Heart right ventricle (tissue), 16 donors: ENCODE measurements around the gene RHOU. TPM values are rescaled to one million over a fixed set of nuclear protein-coding genes. Genes with fewer than 3 reads are reported as not detected.

Experiments used
- ATAC-seq, 8 donors: fragments of 200-7000 bp; cut with Tn5 transposase; one replicate each; pipeline ENCODE4 v1.9.1; 2020; ENCODE audit warnings: mild to moderate bottlenecking in 8 of 8, moderate library complexity in 8 of 8, moderate number of reproducible peaks in 1 of 8
- DNase-seq, 2 donors: peaks; one replicate each; pipeline ENCODE4 v3.0.0-alpha.2; 2020
- H3K27ac ChIP-seq, 10 donors: fragments of 200-600 bp; sonication (generic) in 2 of 10; one replicate each; pipeline versions ENCODE4 v1.5.0 to v1.8.0; 2020 to 2022; ENCODE audit warnings: mild to moderate bottlenecking in 3 of 10
- H3K27me3 ChIP-seq, 7 donors: fragments of 200-600 bp; one replicate each; pipeline ENCODE4 v1.8.0; 2021 to 2022; ENCODE audit warnings: mild to moderate bottlenecking in 2 of 7
- H3K36me3 ChIP-seq, 9 donors: fragments of 200-600 bp; sonication (generic) in 1 of 9; one replicate each; pipeline versions ENCODE4 v1.5.0 to v1.8.0; 2020 to 2022; ENCODE audit warnings: mild to moderate bottlenecking in 2 of 9
- H3K4me1 ChIP-seq, 9 donors: fragments of 200-600 bp; sonication (generic) in 1 of 9; one replicate each; pipeline versions ENCODE4 v1.5.0 to v1.8.0; 2020 to 2022; ENCODE audit warnings: mild to moderate bottlenecking in 4 of 9
- H3K4me3 ChIP-seq, 10 donors: fragments of 200-600 bp; sonication (generic) in 2 of 10; one replicate each; pipeline versions ENCODE4 v1.5.0 to v1.8.0; 2020 to 2022; ENCODE audit warnings: mild to moderate bottlenecking in 7 of 10, moderate library complexity in 2 of 10
- H3K9me3 ChIP-seq, 11 donors: fragments of 200-600 bp in 10 of 11; sonication (generic) in 2 of 11; one replicate each; pipeline versions ENCODE4 v1.5.0 to v1.8.0; 2013 to 2022; ENCODE audit warnings: mild to moderate bottlenecking in 2 of 11, control low read depth in 1 of 11, moderate library complexity in 1 of 11
- WGBS, 2 donors: extraction: QIAGEN DNeasy Blood & Tissue Kit; methylation state at CpG; one replicate each; pipeline ENCODE4 v1.1.7; 2013; ENCODE audit warnings: inconsistent platforms in 1 of 2; 5-methylcytosine and 5-hydroxymethylcytosine counted together
- intact Hi-C, 10 donors: fragments of 100-400 bp; cut with DNase I; formaldehyde crosslinking; loops; one replicate each; pipeline versions ENCODE4 v1.11.1 to v1.14.2; 2022
- polyA plus RNA-seq, 2 donors: library from polyadenylated mRNA; stranded (reverse); fragments of 200-250 nt; gene quantifications; one replicate each; pipeline ENCODE4 v1.2.3, GENCODE V29; 2013
- total RNA-seq, 10 donors: library from RNA; stranded (reverse); fragmentation: NEBNext Ultra II Directional in 3 of 10; extraction: Animal tissue kit (Norgen Biotek cat#: 25700) in 3 of 10; gene quantifications; one replicate each; pipeline versions ENCODE4 v1.2.1 to v1.2.4, GENCODE V29; 2021 to 2023
- TF ChIP-seq, protein P1 (sequence below), 9 donors: fragments of 200-600 bp; sonication (generic) in 2 of 9; IDR thresholded peaks; one replicate each; pipeline versions ENCODE4 v1.5.0 to v1.8.0; 2021 to 2022; ENCODE audit warnings: antibody characterized with exemption in 9 of 9, mild to moderate bottlenecking in 5 of 9, moderate library complexity in 1 of 9
- donor health status: Arrhythmogenic right ventricular cardiomyopathy.
- donor health status: ischemic (EF 13 %, LVEDD 7.1; RV severe dilation, severe dysfunction).
- donor health status: healthy with polysubstance abuse.
- donor health status: DM: no; HTN: yes; CAD: no.
- donor health status: DM: no; HTN: no; CAD: no.
- donor health status: ischemic (EF 25% LVEDD 6.9; RV normal size, moderate dysfunction).
- donor health status: ischemic (EF 25% LVEDD 5.7; RV mildly dilated, moderate dysfunction).
- donor health status: healthy.
- donor health status: DM: yes; HTN: yes; CAD: no.
- donor health status: Ischemic cardiomyopathy.
- donor health status: ischemic (EF 35%, LVEDD 5.7; RV mildly dilated, moderate dysfunction).
- donor health status: nonischemic (EF 11% LVEDD 7.7; RV severe dilation, severe dysfunction).
- donor health status: DM: yes; HTN: yes; CAD: no.
- donor health status: PGD.
- donor health status: ischemic (EF 29% LVEDD 5.4; RV normal size, mild dysfunction).
- donor health status: nonischemic (EF 23%, LVEDD 6.1; RV moderate dilation, normal function).

RHOU gene
- total and polyA plus RNA-seq, 12 donors = 1.00 to 10.8 (median 3.3) TPM

DNA sequence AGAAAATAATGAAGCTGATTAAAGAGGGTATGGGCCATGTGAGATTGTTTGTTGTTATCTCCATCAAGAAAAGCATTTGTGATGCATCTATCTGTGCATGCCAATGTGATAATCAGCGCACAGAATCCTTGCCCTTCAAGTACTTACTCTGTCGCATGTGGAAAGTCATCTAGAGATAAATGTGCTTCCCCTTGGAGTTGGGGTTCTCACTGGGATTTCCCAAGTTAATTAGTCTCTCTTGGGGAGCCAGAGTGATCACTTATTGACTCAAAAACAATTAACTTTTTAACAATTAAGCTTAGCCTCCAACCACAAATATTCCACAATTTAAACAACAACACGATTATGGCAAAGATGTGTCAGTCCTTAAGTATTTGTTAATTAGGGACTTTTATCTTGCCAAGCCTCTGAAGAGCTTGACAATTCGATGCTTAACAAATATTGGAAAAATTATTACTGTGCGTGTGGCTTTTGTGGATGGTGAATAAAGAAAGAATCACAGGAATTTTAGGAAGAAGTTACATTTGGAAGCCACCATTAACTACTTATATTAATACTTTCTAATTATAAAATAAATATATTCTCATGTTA lies 17.5 kb downstream of the RHOU start:
- H3K27me3 ChIP-seq = peaks cover 0 to 83% (median 56%) of the 10 kb centered on the region in 7 donors
- TF ChIP-seq, protein P1, sequence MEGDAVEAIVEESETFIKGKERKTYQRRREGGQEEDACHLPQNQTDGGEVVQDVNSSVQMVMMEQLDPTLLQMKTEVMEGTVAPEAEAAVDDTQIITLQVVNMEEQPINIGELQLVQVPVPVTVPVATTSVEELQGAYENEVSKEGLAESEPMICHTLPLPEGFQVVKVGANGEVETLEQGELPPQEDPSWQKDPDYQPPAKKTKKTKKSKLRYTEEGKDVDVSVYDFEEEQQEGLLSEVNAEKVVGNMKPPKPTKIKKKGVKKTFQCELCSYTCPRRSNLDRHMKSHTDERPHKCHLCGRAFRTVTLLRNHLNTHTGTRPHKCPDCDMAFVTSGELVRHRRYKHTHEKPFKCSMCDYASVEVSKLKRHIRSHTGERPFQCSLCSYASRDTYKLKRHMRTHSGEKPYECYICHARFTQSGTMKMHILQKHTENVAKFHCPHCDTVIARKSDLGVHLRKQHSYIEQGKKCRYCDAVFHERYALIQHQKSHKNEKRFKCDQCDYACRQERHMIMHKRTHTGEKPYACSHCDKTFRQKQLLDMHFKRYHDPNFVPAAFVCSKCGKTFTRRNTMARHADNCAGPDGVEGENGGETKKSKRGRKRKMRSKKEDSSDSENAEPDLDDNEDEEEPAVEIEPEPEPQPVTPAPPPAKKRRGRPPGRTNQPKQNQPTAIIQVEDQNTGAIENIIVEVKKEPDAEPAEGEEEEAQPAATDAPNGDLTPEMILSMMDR (IDR thresholded peaks at IDR 0.05) = no peak

DNA sequence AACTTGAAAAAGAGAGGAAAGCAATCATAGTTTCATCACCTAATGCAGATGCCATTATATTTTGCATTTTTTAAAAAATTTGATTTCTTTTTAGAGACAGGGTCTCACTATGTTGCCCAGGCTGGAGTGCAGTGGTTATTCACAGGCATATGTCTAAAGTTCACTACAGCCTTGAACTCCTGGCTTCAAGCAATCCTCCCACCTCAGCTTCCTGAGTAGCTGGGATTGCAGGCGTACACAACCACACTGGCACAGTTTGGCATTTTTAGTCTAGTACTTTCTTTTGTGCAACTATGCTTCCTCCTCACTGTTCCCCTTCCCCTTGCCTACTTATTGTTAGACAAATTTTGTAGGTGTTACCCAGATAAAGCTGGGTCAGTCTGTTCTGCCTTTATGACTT lies 18.0 kb downstream of the RHOU start:
- Histone ChIP-seq H3K36me3 (no peaks in the 10 kb centered on the region), H3K27ac (no peak overlapping the region), H3K4me3 (no peak overlapping the region), H3K4me1 (peaks cover 0 to 18% (median 0%) of the 10 kb centered on the region in 9 donors), H3K9me3 (no peaks in the 10 kb centered on the region), H3K27me3 (peaks cover 0 to 88% (median 59%) of the 10 kb centered on the region in 7 donors)
- DNase-seq (no peak), ATAC-seq (no peak)
- intact Hi-C loops = no loop called here
- TF ChIP-seq, protein P1 (IDR thresholded peaks at IDR 0.05) = no peak
- WGBS, 2 donors = 49 to 68% methylated on average over 1 of the region's 1 CpG

More for the DNA sequence above, 17.5 kb downstream of the RHOU start:
- intact Hi-C loops = no loop called here
- Histone ChIP-seq H3K4me1 (peaks cover 0 to 18% (median 0%) of the 10 kb centered on the region in 9 donors), H3K27ac (no peak overlapping the region), H3K36me3 (no peaks in the 10 kb centered on the region), H3K9me3 (no peaks in the 10 kb centered on the region), H3K4me3 (no peak overlapping the region)
- ATAC-seq (no peak), DNase-seq (no peak)
- 62 to 73% methylated on average over 5 of the region's 5 CpGs for WGBS, 2 donors

DNA sequence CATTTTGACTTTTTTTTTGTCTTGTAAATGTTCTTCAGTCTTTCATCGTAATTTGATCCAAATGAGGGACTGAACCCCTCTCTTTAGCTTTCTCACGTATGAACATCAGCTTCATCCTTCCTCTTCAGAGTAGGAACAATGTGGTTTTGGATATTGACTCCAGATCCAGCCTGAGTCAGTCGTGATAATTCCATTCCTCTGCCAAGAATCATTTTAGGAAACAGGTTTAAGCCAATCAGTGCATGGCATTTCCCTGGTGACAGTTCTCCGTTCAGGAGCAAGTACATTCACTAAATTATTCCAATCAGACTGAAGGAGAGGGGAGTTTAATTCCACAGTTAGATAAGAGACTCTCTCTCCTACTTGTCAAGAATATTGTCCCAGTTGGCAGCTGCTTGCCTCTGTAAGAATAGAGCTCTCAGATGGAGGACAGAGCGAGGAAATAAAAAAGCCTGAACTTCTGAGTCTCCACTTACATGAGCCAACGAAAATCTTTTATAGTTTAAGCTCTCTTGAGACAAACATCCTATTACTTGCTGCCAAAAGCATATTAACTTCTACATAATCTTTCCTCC lies 18.6 kb downstream of the RHOU start:
- no peak overlapping the region for H3K27ac ChIP-seq
- intact Hi-C loops = no loop called here
- H3K9me3 ChIP-seq = no peaks in the 10 kb centered on the region
- TF ChIP-seq, protein P1 (IDR thresholded peaks at IDR 0.05) = no peak
- peaks cover 0 to 87% (median 59%) of the 10 kb centered on the region in 7 donors for H3K27me3 ChIP-seq
- H3K4me1 ChIP-seq = peaks cover 0 to 18% (median 0%) of the 10 kb centered on the region in 9 donors
- peak in 1 of 8 donors; percentile 25 for ATAC-seq
- no peaks in the 10 kb centered on the region for H3K36me3 ChIP-seq
- DNase-seq = no peak
- H3K4me3 ChIP-seq = no peak overlapping the region
- 23 to 26% methylated on average over 6 of the region's 6 CpGs for WGBS, 2 donors

DNA sequence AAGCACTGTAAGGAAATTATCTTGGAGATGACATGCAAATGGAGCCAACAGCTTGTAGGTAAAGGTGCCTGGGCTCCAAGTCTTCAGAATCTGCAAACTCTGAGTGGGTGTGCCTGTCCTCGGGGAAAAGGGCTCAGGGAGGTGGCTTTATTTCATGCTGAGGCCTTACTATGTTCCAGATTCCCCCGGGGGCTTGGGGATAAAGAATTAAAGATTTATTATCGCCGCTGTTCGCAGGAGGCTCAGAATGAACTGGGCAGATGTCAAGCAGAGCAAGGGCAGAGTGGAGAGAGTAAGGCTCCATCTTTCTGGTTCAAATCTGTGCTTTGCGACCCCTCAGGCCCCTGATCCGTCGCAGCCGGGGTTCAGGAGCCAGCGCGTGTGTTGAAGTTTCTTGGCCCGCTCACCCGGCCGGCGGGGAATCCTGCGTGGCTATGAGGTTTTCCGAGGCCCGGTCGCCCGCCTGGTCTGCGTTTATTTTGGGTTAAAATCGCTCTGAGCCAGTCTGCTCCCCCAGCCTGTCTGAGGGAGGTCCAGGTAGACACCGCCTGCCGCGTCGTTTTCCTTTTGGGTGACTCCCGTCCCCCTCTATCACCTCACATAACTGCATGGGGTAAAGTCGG lies 19.5 kb downstream of the RHOU start:
- H3K27ac ChIP-seq = no peak overlapping the region
- H3K4me3 ChIP-seq = no peak overlapping the region
- H3K4me1 ChIP-seq = peaks cover 0 to 18% (median 0%) of the 10 kb centered on the region in 9 donors
- TF ChIP-seq, protein P1 (IDR thresholded peaks at IDR 0.05) = no peak
- H3K36me3 ChIP-seq = no peaks in the 10 kb centered on the region
- H3K9me3 ChIP-seq = no peaks in the 10 kb centered on the region
- 44 to 55% methylated on average over 28 of the region's 28 CpGs for WGBS, 2 donors
- intact Hi-C loops = no loop called here
- peaks cover 0 to 86% (median 60%) of the 10 kb centered on the region in 7 donors for H3K27me3 ChIP-seq
- ATAC-seq = no peak
- no peak for DNase-seq
